ENCODE results near the gene PRKAR1B. TPM values are rescaled to one million over a fixed set of nuclear protein-coding genes. Genes with fewer than 3 reads are reported as not detected.

Gene PRKAR1B
- total RNA-seq, 1 experiment from 2014 or later = 14.1 TPM

GRCh38 chr7:713139-713457, 14.0 kb downstream of the PRKAR1B start:
- H3K27ac ChIP-seq (ENCODE audit: low read depth, low read length) = no peak overlapping the region
- ATAC-seq (no peak), DNase-seq (ENCODE audit: low read depth, low spot score) (no peak)
- BruUV-seq (replicated peaks) = no TSS peak
- H3K4me1 ChIP-seq (ENCODE audit: control insufficient read depth in 1 of 2, insufficient read depth in 2 of 2, low read length in 2 of 2) = no peaks in the 10 kb centered on the region
- no peaks in the 10 kb centered on the region for H3K27me3 ChIP-seq (ENCODE audit: insufficient read depth, low read length)
- no peaks in the 10 kb centered on the region for H3K9me2 ChIP-seq (ENCODE audit: insufficient read depth)
- RAD21 ChIA-PET (ENCODE audit: low non-redundant PET in 1 of 2, low total read pairs in 2 of 2, uncharacterized antibody in 2 of 2, unreplicated experiment in 2 of 2) = no interaction called here
- H3K36me3 ChIP-seq (ENCODE audit: control insufficient read depth in 1 of 2, insufficient read depth in 2 of 2, low read length in 2 of 2) = no peaks in the 10 kb centered on the region; a peak in 1 of 4 replicates
- no peak overlapping the region for H3K9ac ChIP-seq (ENCODE audit: low read length)
- POLR2A ChIA-PET = no interaction called here
- H2AFZ ChIP-seq (ENCODE audit: low read depth, low read length, poor library complexity, severe bottlenecking) = no peak overlapping the region
- H4K20me1 ChIP-seq (ENCODE audit: insufficient read depth) = no peaks in the 10 kb centered on the region
- H3K79me2 ChIP-seq (ENCODE audit: insufficient read depth, low read length) = no peaks in the 10 kb centered on the region
- no peak overlapping the region for H3K4me2 ChIP-seq (ENCODE audit: low read length)
- intact Hi-C loops (cut with micrococcal nuclease) = no loop called here
- TF ChIP-seq ATF3 (IDR thresholded peaks at IDR 0.05) = no peak
- TF ChIP-seq JUND (IDR thresholded peaks at IDR 0.05) = no peak
- no peak for TF ChIP-seq EZH2 (IDR thresholded peaks at IDR 0.05)
- no peak for TF ChIP-seq ZNF274 (IDR thresholded peaks at IDR 0.05; ENCODE audit: low read depth, low read length)
- TF ChIP-seq ELF1 (IDR thresholded peaks at IDR 0.05; ENCODE audit: borderline replicate concordance, low read depth) = no peak
- TF ChIP-seq TCF7L2 (IDR thresholded peaks at IDR 0.05; ENCODE audit: borderline replicate concordance, extremely low read depth, insufficient read depth, insufficient read length) = no peak
- no peak for TF ChIP-seq CTCF (IDR thresholded peaks at IDR 0.05 in 2 of 3, conservative IDR thresholded peaks at IDR 0.05 in 1 of 3; ENCODE audit: borderline replicate concordance in 1 of 3, insufficient read depth in 1 of 3, low read depth in 2 of 3, low read length in 2 of 3)
- no peak for TF ChIP-seq SRF (IDR thresholded peaks at IDR 0.05; ENCODE audit: low read depth)
- TF ChIP-seq EGR1 (IDR thresholded peaks at IDR 0.05; ENCODE audit: low read depth) = no peak
- TF ChIP-seq REST (IDR thresholded peaks at IDR 0.05; ENCODE audit: low read depth) = no peak
- TF ChIP-seq CBX3 (IDR thresholded peaks at IDR 0.05; ENCODE audit: low read depth) = no peak
- TF ChIP-seq ZFX (IDR thresholded peaks at IDR 0.05) = no peak
- no peak overlapping the region for H3K4me3 ChIP-seq (replicated peaks in 1 of 2; ENCODE audit: low read depth in 1 of 2, low read length in 2 of 2)
- peaks cover 0 to 4% of the 10 kb centered on the region in 2 experiments; a peak in 1 of 4 replicates for H3K9me3 ChIP-seq (ENCODE audit: control insufficient read depth in 1 of 2, insufficient read depth in 1 of 2, low read depth in 1 of 2, low read length in 2 of 2)
- CTCF ChIA-PET = no interaction called here

Data from HCT116 (cell line).